HL-60/S4 treated with retinoic acid at 250 ng/mL for 4 days and 3 days (cell line): ENCODE results near the gene ANKLE1.
"Not testable (repeated sequence)": the region's sequence is repeated elsewhere in the genome, so short reads cannot be mapped to it uniquely, and the experiment has no call there.

Source experiments
- in situ Hi-C: fragments of 300-500 bp; cut with MboI; formaldehyde crosslinking; loops from 2 replicates; pipeline ENCODE4 v1.7.0; 2022; ENCODE audit warnings: low sequenced_read_pairs

ANKLE1 gene

GRCh38 chr19:17279436-17279835 lies 2.3 kb upstream of the ANKLE1 start:
- in situ Hi-C loops = no loop called here

GRCh38 chr19:17282488-17283125 lies 906 bp downstream of the ANKLE1 start:
- in situ Hi-C loops = loop anchor here (10.0 kb wide), 1 partner anchor 208 kb away; the partner anchor contains the start of genes HAUS8 and MYO9B

- in situ Hi-C loops = loop anchor here (10.0 kb wide), 1 partner anchor 209 kb away; the partner anchor contains the start of genes HAUS8 and MYO9B
These were observed 1.8 kb downstream of the ANKLE1 start for GRCh38 chr19:17283504-17283996.

GRCh38 chr19:17285415-17286135 lies 3.9 kb downstream of the ANKLE1 start:
- in situ Hi-C loops = loop anchor here (10.0 kb wide), 1 partner anchor 211 kb away; the partner anchor contains the start of genes HAUS8 and MYO9B

GRCh38 chr19:17286263-17286662 lies 4.6 kb downstream of the ANKLE1 start:
- in situ Hi-C loops = loop anchor here (10.0 kb wide), 1 partner anchor 211 kb away; the partner anchor contains the start of genes HAUS8 and MYO9B

GRCh38 chr19:17286752-17287151 lies 5.1 kb downstream of the ANKLE1 start:
- in situ Hi-C loops = loop anchor here (10.0 kb wide), 1 partner anchor 212 kb away; the partner anchor contains the start of genes HAUS8 and MYO9B

GRCh38 chr19:17289489-17289888 lies 7.8 kb downstream of the ANKLE1 start:
- in situ Hi-C loops = loop anchor here (10.0 kb wide), 1 partner anchor 215 kb away; the partner anchor contains the start of genes HAUS8 and MYO9B

GRCh38 chr19:17292301-17293074 lies 10.8 kb downstream of the ANKLE1 start:
- in situ Hi-C loops = no loop called here

- in situ Hi-C loops = no loop called here
These were observed 11.9 kb downstream of the ANKLE1 start for GRCh38 chr19:17293605-17294004.

GRCh38 chr19:17294051-17294891 lies 12.6 kb downstream of the ANKLE1 start:
- in situ Hi-C loops = no loop called here

- in situ Hi-C loops = not testable (repeated sequence)
These were observed 13.8 kb downstream of the ANKLE1 start for GRCh38 chr19:17295551-17295950.

GRCh38 chr19:17296273-17296672 lies 14.6 kb downstream of the ANKLE1 start:
- in situ Hi-C loops = no loop called here

- in situ Hi-C loops = no loop called here
These were observed 15.3 kb downstream of the ANKLE1 start for GRCh38 chr19:17296976-17297375.

- in situ Hi-C loops = no loop called here
These were observed 19.4 kb downstream of the ANKLE1 start for GRCh38 chr19:17300992-17301619.

GRCh38 chr19:17302391-17303166 lies 20.9 kb downstream of the ANKLE1 start:
- in situ Hi-C loops = no loop called here

GRCh38 chr19:17303167-17303939 lies 21.7 kb downstream of the ANKLE1 start, which contains the start of gene ABHD8:
Gene ABHD8, minus strand, starts transcription at chr19:17303425. Its CDS starts 1,809 bp downstream, at chr19:17301616.
- in situ Hi-C loops = no loop called here

- in situ Hi-C loops = no loop called here
These were observed 22.2 kb downstream of the ANKLE1 start for GRCh38 chr19:17303940-17304267.
